Testis (tissue), 3 donors: ENCODE data around the gene CHPF. TPM values are rescaled to one million over a fixed set of nuclear protein-coding genes. Genes with fewer than 3 reads are reported as not detected.

Source experiments
- DNase-seq: peaks from one replicate; pipeline ENCODE4 v3.0.0-alpha.2; 2019
- H3K27ac ChIP-seq, 2 donors: fragments of 200-600 bp; sonication (generic); one replicate each; pipeline ENCODE4 v1.5.1; 2019
- H3K27me3 ChIP-seq: fragments of 200-600 bp; sonication (generic); one replicate; pipeline ENCODE4 v1.5.1; 2019
- H3K36me3 ChIP-seq: fragments of 200-600 bp; sonication (generic); one replicate; pipeline ENCODE4 v1.5.1; 2017; ENCODE audit warnings: low read depth; ENCODE audit errors: missing control alignments
- H3K4me1 ChIP-seq: fragments of 200-600 bp; sonication (generic); one replicate; pipeline ENCODE4 v1.5.1; 2019
- H3K4me3 ChIP-seq, 2 donors: fragments of 200-600 bp; sonication (generic); one replicate each; pipeline ENCODE4 v1.5.1; 2017 to 2019
- H3K9me3 ChIP-seq: fragments of 200-600 bp; sonication (generic); one replicate; pipeline ENCODE4 v1.5.1; 2017
- CTCF ChIP-seq, 3 experiments: fragments of 450-650 bp in 2 of 3; fragments of 200-600 bp in 1 of 3; sonication (generic) in 1 of 3; IDR thresholded peaks; one replicate each; pipeline ENCODE4 v1.5.1; 2016 to 2019; ENCODE audit warnings: antibody characterized with exemption in 3 of 3, mild to moderate bottlenecking in 2 of 3, moderate library complexity in 1 of 3
- POLR2A ChIP-seq: fragments of 450-650 bp; IDR thresholded peaks from one replicate; pipeline ENCODE4 v1.6.1; 2017; ENCODE audit warnings: antibody characterized with exemption, mild to moderate bottlenecking, moderate library complexity
- WGBS, 2 donors: methylation state at CpG; one replicate each; pipeline ENCODE4 v1.1.5; 2018; 5-methylcytosine and 5-hydroxymethylcytosine counted together
- intact Hi-C: fragments of 100-400 bp; cut with DNase I; formaldehyde crosslinking; loops from one replicate; pipeline ENCODE4 v1.15.1; 2023; ENCODE audit warnings: low total_unique reads
- polyA plus RNA-seq: library from polyadenylated mRNA; stranded (reverse); fragments of 350-450 nt; fragmentation: Illumina TruSeq; extraction: RNeasy Lipid Tissue Mini Kit (QIAGEN cat#74804); gene quantifications from one replicate; pipeline ENCODE4 v1.2.3, GENCODE V29; 2014; ENCODE audit warnings: low read depth, low replicate concordance; ENCODE audit not compliant: insufficient read depth
- total RNA-seq, 2 donors: library from RNA; depleted of rRNA; stranded (reverse); fragments of >200 nt; gene quantifications; one replicate each; pipeline ENCODE4 v1.2.3, GENCODE V29; 2016

The CHPF gene
- total and polyA plus RNA-seq, 3 donors from 2014 or later, result 194 to 992 (median 796) TPM

GRCh38 chr2:219545943-219546352, 2.3 kb upstream of the CHPF start:
- Histone ChIP-seq H3K36me3 (no peaks in the 10 kb centered on the region), H3K27me3 (no peaks in the 10 kb centered on the region), H3K27ac (no peak overlapping the region), H3K9me3 (no peaks in the 10 kb centered on the region), H3K4me3 (no peak overlapping the region), H3K4me1 (peaks cover 22% of the 10 kb centered on the region)
- WGBS, 2 donors, result 65 to 74% methylated on average over 3 to 4 of the region's 4 CpGs
- TF ChIP-seq CTCF (IDR thresholded peaks at IDR 0.05) (no peak), POLR2A (no peak)
- DNase-seq, result no peak
- intact Hi-C loops, result no loop called here

GRCh38 chr2:219545295-219545942, 1.8 kb upstream of the CHPF start:
- DNase-seq, result no peak
- no peaks in the 10 kb centered on the region for H3K9me3 ChIP-seq
- peaks cover 22% of the 10 kb centered on the region for H3K4me1 ChIP-seq
- no peaks in the 10 kb centered on the region for H3K27me3 ChIP-seq
- WGBS, 2 donors, result 67 to 75% methylated on average over 2 to 3 of the region's 3 CpGs
- H3K4me3 ChIP-seq, result no peak overlapping the region
- no peaks in the 10 kb centered on the region for H3K36me3 ChIP-seq
- TF ChIP-seq CTCF (IDR thresholded peaks at IDR 0.05), result no peak
- no peak for TF ChIP-seq POLR2A
- intact Hi-C loops, result no loop called here
- no peak overlapping the region for H3K27ac ChIP-seq

- H3K4me3 ChIP-seq, result peak overlapping the region; percentile 80 to 86
- DNase-seq, result no peak
- no peaks in the 10 kb centered on the region for H3K9me3 ChIP-seq
- no peaks in the 10 kb centered on the region for H3K27me3 ChIP-seq
- 20 to 32% methylated on average over 9 of the region's 9 CpGs for WGBS, 2 donors
- intact Hi-C loops, result loop anchor here (5.0 kb wide), 1 partner anchor 93 kb away; no protein-coding TSS in a partner anchor
- H3K36me3 ChIP-seq, result no peaks in the 10 kb centered on the region
- TF ChIP-seq POLR2A, result no peak
- no peak for TF ChIP-seq CTCF (IDR thresholded peaks at IDR 0.05)
- H3K27ac ChIP-seq, result peak overlapping the region; percentile 85 to 94
- H3K4me1 ChIP-seq, result peaks cover 22% of the 10 kb centered on the region
These were observed 958 bp upstream of the CHPF start for GRCh38 chr2:219544567-219544966.

GRCh38 chr2:219542931-219543595, 546 bp downstream of the CHPF start:
- Histone ChIP-seq H3K36me3 (no peaks in the 10 kb centered on the region), H3K9me3 (no peaks in the 10 kb centered on the region), H3K4me1 (peaks cover 30% of the 10 kb centered on the region), H3K4me3 (peak overlapping the region; percentile 80 to 86), H3K27me3 (no peaks in the 10 kb centered on the region), H3K27ac (peak overlapping the region; percentile 85 to 94)
- intact Hi-C loops, result loop anchor here (5.0 kb wide), 1 partner anchor 94 kb away; no protein-coding TSS in a partner anchor
- TF ChIP-seq POLR2A, result no peak
- TF ChIP-seq CTCF (IDR thresholded peaks at IDR 0.05), result no peak
- peak; percentile 41 for DNase-seq
- WGBS, 2 donors, result 0 to 4% methylated on average over 11 to 28 of the region's 66 CpGs
